Activated T-cell treated with anti-CD3 and anti-CD28 coated beads, Interleukin-2, amount 50 U/mL, for 4 hours (primary cell): Measurements from ENCODE around the gene NPIPB8. TPM values are rescaled to one million over a fixed set of nuclear protein-coding genes. Genes with fewer than 3 reads are reported as not detected.
"Not testable (repeated sequence)": the region's sequence is repeated elsewhere in the genome, so short reads cannot be mapped to it uniquely, and the experiment has no call there.

ENCODE experiments used
- ATAC-seq, 2 donors: fragments of 200-7000 bp; cut with Tn5 transposase; one replicate each; pipeline ENCODE4 v1.10.0; 2021
- DNase-seq: peaks from one replicate; pipeline ENCODE4 v3.0.0-alpha.2; 2020
- H3K27me3 Mint-ChIP-seq: one replicate; pipeline ENCODE4 v1.8.0; 2021; ENCODE audit warnings: low read depth, mixed read lengths
- H3K36me3 Mint-ChIP-seq: one replicate; pipeline ENCODE4 v1.8.0; 2022; ENCODE audit warnings: mixed read lengths; ENCODE audit not compliant: insufficient read depth
- H3K4me1 Mint-ChIP-seq: one replicate; pipeline ENCODE4 v1.8.0; 2021; ENCODE audit warnings: low read depth, mixed read lengths
- H3K4me3 Mint-ChIP-seq: one replicate; pipeline ENCODE4 v1.8.0; 2021; ENCODE audit warnings: mild to moderate bottlenecking, moderate library complexity, mixed read lengths
- H3K9me3 Mint-ChIP-seq: one replicate; pipeline ENCODE4 v1.8.0; 2021; ENCODE audit warnings: mixed read lengths
- total RNA-seq, 3 donors: library from RNA; stranded (reverse); gene quantifications; one replicate each; pipeline ENCODE4 v1.2.1, GENCODE V29; 2021

Gene NPIPB8
- total RNA-seq, 3 donors from 2014 or later: 0.26 TPM; not detected in 2

DNA sequence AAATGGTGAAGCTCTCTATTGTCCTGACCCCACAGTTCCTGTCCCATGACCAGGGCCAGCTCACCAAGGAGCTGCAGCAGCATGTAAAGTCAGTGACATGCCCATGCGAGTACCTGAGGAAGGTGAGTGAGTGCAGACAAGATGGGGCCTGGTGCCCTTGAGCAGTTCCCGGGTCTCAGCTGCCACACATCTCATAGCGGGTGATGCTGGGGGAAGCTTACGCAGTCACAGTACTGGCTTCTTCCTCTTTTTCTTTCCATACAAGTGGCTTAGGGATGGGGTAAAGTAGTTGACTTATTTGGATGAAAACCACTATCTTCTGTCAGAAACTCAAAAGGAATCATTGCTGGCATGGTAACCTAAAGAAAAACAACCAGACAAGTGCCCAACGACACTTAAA, 494 bp downstream of the NPIPB8 start:
- H3K9me3 Mint-ChIP-seq, H3K27me3 Mint-ChIP-seq, H3K36me3 Mint-ChIP-seq, H3K4me3 Mint-ChIP-seq, DNase-seq, H3K4me1 Mint-ChIP-seq, ATAC-seq: not testable (repeated sequence)

- DNase-seq, H3K27me3 Mint-ChIP-seq, H3K9me3 Mint-ChIP-seq, H3K4me3 Mint-ChIP-seq, H3K36me3 Mint-ChIP-seq, ATAC-seq, H3K4me1 Mint-ChIP-seq: not testable (repeated sequence)
These were observed 2.1 kb downstream of the NPIPB8 start for GRCh38 chr16:28639959-28640358.

DNA sequence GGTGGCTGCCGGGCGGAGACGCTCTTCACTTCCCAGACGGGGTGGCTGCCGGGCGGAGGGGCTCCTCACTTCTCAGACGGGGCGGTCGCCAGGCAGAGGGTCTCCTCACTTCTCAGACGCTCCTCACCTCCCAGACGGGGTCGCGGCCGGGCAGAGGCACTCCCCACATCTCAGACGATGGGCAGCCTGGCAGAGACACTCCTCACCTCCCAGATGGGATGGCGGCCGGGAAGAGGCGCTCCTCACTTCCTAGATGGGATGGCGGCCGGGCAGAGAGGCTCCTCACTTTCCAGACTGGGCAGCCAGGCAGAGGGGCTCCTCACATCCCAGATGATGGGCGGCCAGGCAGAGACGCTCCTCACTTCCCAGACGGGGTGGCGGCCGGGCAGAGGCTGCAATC, 28.4 kb downstream of the NPIPB8 start:
- H3K36me3 Mint-ChIP-seq, H3K27me3 Mint-ChIP-seq, H3K4me1 Mint-ChIP-seq, DNase-seq, H3K4me3 Mint-ChIP-seq, ATAC-seq, H3K9me3 Mint-ChIP-seq: not testable (repeated sequence)

DNA sequence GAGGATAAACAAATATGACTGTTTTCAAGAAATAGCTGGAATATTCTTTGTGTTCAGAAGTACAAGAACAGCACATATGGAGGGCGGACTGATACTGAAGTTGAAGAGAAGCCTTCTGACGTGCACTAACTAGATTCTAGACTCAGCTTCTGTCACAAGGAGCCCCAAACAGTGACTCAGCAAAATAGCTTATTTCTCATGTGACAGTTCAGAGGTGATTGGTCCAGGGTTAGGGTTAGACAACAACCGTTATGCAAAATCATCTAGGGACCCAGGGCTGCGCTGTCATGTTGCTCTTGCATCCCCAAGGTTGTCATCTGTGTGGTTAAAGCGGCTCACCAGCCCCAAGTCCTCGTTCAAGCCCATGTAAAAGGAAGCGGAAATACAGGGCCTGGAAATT, 29.6 kb downstream of the NPIPB8 start:
- H3K4me1 Mint-ChIP-seq, H3K27me3 Mint-ChIP-seq, H3K9me3 Mint-ChIP-seq, H3K36me3 Mint-ChIP-seq, H3K4me3 Mint-ChIP-seq, ATAC-seq, DNase-seq: not testable (repeated sequence)

- H3K4me1 Mint-ChIP-seq, DNase-seq, H3K27me3 Mint-ChIP-seq, H3K36me3 Mint-ChIP-seq, H3K4me3 Mint-ChIP-seq, ATAC-seq, H3K9me3 Mint-ChIP-seq: not testable (repeated sequence)
These were observed 30.3 kb downstream of the NPIPB8 start for GRCh38 chr16:28668199-28668598.

DNA sequence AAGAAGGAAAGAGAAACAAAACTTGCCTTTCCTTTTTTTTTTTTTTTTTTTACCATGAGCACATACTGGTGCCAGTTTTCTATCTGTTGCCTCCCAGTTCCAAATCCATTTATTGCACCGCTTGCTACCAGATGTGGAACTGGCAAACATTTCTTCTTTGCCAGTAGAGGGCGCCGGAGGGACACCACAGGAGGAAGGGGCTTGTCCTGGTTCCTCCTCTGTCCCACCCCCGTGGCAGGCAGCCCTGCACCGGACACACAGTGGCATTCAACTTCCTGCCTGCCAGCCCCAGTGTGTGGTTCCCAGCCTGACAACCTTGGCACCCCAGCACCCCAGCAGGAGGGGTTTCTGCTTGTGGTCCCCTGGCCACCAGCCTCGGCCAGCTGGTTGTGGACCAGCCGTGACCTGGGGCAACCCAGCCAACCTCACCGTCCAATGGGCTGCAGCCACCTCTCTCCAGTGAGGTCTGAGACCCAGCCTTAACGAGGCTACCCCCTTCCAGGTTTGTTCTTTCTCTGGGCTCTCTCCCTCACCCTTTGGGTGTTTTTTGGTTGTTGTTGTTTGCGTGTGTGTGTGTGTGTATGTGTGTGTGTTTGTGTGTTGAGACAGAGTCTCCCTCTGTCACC, 50.6 kb downstream of the NPIPB8 start:
- not testable (repeated sequence) for H3K9me3 Mint-ChIP-seq, DNase-seq, H3K4me3 Mint-ChIP-seq, H3K4me1 Mint-ChIP-seq, H3K36me3 Mint-ChIP-seq, H3K27me3 Mint-ChIP-seq
- peak; percentile 91 to 94 for ATAC-seq

DNA sequence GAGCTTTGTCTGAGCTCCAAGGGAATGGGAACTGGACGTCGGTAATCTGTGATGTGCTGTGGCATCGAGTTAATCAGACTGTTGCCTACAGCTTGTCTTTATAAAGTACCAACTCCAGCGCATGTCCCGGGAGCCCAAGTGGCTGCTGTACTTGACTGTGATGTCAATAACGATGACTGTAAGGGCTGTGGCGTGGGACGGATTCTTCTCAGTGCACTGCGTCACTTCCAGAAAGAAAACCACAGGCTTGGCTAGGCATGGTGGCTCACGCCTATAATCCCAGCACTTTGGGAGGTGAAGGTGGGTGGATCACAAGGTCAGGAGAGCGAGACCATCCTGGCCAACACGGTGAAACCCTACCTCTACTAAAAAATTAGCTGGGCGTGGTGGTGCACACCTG, 51.6 kb downstream of the NPIPB8 start:
- not testable (repeated sequence) for DNase-seq, H3K36me3 Mint-ChIP-seq, H3K4me1 Mint-ChIP-seq, H3K27me3 Mint-ChIP-seq, H3K9me3 Mint-ChIP-seq, H3K4me3 Mint-ChIP-seq
- ATAC-seq: peak; percentile 49 to 78

DNA sequence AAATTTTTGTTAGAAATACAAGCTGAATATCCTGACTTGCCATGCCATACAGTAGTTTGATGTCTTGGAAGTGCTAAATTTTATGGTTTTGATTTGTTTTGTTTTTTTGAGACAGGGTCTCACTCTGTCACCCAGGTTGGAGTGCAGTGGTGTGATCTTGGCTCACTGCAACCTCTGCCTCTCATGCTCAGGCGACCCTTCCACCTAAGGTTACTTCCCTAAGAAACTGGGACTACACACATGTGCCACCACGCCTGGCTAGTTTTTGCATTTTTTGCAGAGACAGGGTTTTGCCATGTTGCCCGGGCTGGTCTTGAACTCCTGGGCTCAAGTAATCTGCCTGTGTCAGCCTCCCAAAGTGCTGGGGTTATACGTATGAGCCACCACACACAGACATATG, 53.9 kb downstream of the NPIPB8 start:
- not testable (repeated sequence) for DNase-seq

DNA sequence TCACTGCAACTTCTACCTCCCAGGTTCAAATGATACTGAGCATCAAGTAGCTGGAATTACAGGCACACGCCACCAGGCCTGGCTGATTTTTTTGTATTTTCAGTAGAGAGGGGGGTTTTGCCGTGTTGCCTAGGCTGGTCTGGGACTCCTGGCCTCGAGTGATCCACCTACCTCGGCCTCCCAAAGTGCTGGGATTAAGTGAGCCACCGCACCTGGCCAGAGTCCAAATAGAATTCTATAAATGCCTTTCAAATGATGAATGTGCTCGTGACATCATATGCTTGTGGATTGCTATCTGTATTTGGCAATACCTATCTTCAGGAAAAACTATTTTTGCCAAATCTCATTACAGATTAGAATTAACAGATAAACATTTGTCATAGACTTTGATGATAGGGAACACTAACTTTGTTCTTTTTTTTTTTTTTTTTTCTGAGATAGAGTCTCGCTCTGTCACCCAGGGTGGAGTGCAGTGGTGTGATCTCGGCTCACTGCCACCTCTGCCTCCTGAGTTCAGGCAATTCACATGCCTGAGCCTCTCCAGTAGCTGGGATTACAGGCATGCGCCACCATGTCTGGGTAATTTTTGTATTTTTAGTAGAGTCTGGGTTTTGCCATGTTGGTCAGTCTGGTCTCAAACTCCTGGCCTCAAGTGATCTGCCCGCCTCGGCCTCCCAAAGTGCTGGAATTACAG, 55.5 kb downstream of the NPIPB8 start:
- not testable (repeated sequence) for H3K9me3 Mint-ChIP-seq, DNase-seq, H3K27me3 Mint-ChIP-seq, H3K36me3 Mint-ChIP-seq, ATAC-seq, H3K4me1 Mint-ChIP-seq, H3K4me3 Mint-ChIP-seq

More for the DNA sequence above, 53.9 kb downstream of the NPIPB8 start:
- H3K4me1 Mint-ChIP-seq, ATAC-seq, H3K36me3 Mint-ChIP-seq, H3K4me3 Mint-ChIP-seq, H3K27me3 Mint-ChIP-seq, H3K9me3 Mint-ChIP-seq: not testable (repeated sequence)

- not testable (repeated sequence) for ATAC-seq, H3K4me3 Mint-ChIP-seq, DNase-seq, H3K27me3 Mint-ChIP-seq, H3K36me3 Mint-ChIP-seq, H3K9me3 Mint-ChIP-seq, H3K4me1 Mint-ChIP-seq
These were observed 61.9 kb downstream of the NPIPB8 start for GRCh38 chr16:28699792-28700191.

DNA sequence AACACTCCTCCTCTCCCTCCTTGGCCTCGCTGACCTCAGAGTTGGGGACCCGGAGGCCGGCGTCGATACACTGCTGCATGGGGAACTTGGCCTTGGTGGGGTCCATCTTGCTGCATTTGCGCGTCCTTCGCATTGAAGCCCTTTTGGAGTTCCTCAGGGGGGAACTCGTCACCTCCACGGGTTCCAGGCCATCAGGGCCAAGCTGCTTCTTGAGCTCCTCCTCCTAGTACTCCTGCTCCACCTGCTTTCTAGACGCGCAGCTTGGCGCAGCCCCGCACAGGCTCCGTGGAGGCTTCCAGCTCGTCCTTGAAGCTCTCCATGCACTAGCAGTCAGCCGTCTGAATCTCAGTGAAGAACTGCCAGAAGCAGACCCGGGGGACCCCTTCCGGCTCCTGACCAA, 62.5 kb downstream of the NPIPB8 start:
- not testable (repeated sequence) for H3K36me3 Mint-ChIP-seq, H3K9me3 Mint-ChIP-seq, ATAC-seq, H3K27me3 Mint-ChIP-seq, DNase-seq, H3K4me3 Mint-ChIP-seq, H3K4me1 Mint-ChIP-seq

DNA sequence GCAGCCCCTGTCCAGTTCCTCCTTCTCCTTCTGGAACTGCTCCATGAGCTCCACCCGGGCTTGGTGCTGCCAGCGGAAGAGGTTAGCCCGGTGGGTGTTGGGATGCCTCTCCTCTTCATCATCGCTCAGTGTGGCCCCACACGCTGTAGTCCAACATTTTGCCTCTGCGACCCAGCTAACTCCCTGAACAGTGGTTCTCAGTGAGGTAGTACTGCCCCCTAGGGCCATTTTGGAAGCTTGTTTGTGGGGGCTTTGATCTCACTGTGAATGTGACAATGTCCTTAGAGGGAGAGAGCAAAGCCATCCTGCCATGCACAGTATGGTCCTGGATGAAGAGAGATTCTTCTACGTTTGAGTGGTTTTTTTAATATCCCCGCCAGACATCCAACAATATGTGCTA, 63.5 kb downstream of the NPIPB8 start:
- H3K9me3 Mint-ChIP-seq, H3K4me3 Mint-ChIP-seq, H3K27me3 Mint-ChIP-seq, DNase-seq, H3K36me3 Mint-ChIP-seq, H3K4me1 Mint-ChIP-seq, ATAC-seq: not testable (repeated sequence)

- not testable (repeated sequence) for ATAC-seq, H3K4me3 Mint-ChIP-seq, H3K4me1 Mint-ChIP-seq, H3K27me3 Mint-ChIP-seq, DNase-seq, H3K36me3 Mint-ChIP-seq, H3K9me3 Mint-ChIP-seq
These were observed 66.4 kb downstream of the NPIPB8 start for GRCh38 chr16:28704246-28704645.
